HG02981 (cell line): ENCODE measurements around the gene BRWD1.

Experiments used
- ATAC-seq: cut with Tn5 transposase; IDR thresholded peaks from one replicate; pipeline ENCODE4 v1.9.1; 2021; ENCODE audit warnings: mild to moderate bottlenecking, moderate library complexity; ENCODE audit not compliant: unreplicated experiment

BRWD1 gene

GRCh38 chr21:39313571-39314142 is at the start of gene BRWD1:
BRWD1 (minus strand) TSS chr21:39313632; CDS start chr21:39313491, 141 bp downstream.
- peak; percentile 47 for ATAC-seq

- ATAC-seq: no peak
Measured at GRCh38 chr21:39362733-39363132, 49.3 kb upstream of the BRWD1 start.

- ATAC-seq: no peak
Measured at GRCh38 chr21:39359382-39359781, 46.0 kb upstream of the BRWD1 start.

GRCh38 chr21:39353295-39353694 is 39.9 kb upstream of the BRWD1 start:
- no peak for ATAC-seq

GRCh38 chr21:39350094-39351005 is 36.9 kb upstream of the BRWD1 start:
- ATAC-seq: no peak

GRCh38 chr21:39349211-39350093 is 36.0 kb upstream of the BRWD1 start:
- ATAC-seq: peak; percentile 85

GRCh38 chr21:39348355-39349210 is 35.2 kb upstream of the BRWD1 start, which contains the start of gene HMGN1:
HMGN1 (minus strand) TSS chr21:39349088; CDS start chr21:39348917, 171 bp downstream.
- ATAC-seq: peak; percentile 46

GRCh38 chr21:39348040-39348354 is 34.6 kb upstream of the BRWD1 start:
- ATAC-seq: peak; percentile 6

GRCh38 chr21:39347537-39347936 is 34.1 kb upstream of the BRWD1 start:
- no peak for ATAC-seq

- ATAC-seq: no peak
Measured at GRCh38 chr21:39346671-39347331, 33.4 kb upstream of the BRWD1 start.

GRCh38 chr21:39346206-39346605 is 32.8 kb upstream of the BRWD1 start:
- ATAC-seq: no peak

GRCh38 chr21:39345440-39345839 is 32.0 kb upstream of the BRWD1 start:
- no peak for ATAC-seq

GRCh38 chr21:39344848-39345247 is 31.4 kb upstream of the BRWD1 start:
- no peak for ATAC-seq

- ATAC-seq: no peak
Measured at GRCh38 chr21:39341249-39341923, 28.0 kb upstream of the BRWD1 start.

- no peak for ATAC-seq
Measured at GRCh38 chr21:39340687-39341086, 27.3 kb upstream of the BRWD1 start.

- no peak for ATAC-seq
Measured at GRCh38 chr21:39339231-39339630, 25.8 kb upstream of the BRWD1 start.

- ATAC-seq: no peak
Measured at GRCh38 chr21:39336457-39337008, 23.1 kb upstream of the BRWD1 start.

- no peak for ATAC-seq
Measured at GRCh38 chr21:39334611-39335010, 21.2 kb upstream of the BRWD1 start.

- ATAC-seq: no peak
Measured at GRCh38 chr21:39332175-39332574, 18.7 kb upstream of the BRWD1 start.
